ENCODE data around the gene NMD3. TPM values are rescaled to one million over a fixed set of nuclear protein-coding genes. Genes with fewer than 3 reads are reported as not detected.

The NMD3 gene
- total and polyA plus RNA-seq, 3 experiments from 2014 or later, result 37.3 to 67.4 (median 66.6) TPM

DNA sequence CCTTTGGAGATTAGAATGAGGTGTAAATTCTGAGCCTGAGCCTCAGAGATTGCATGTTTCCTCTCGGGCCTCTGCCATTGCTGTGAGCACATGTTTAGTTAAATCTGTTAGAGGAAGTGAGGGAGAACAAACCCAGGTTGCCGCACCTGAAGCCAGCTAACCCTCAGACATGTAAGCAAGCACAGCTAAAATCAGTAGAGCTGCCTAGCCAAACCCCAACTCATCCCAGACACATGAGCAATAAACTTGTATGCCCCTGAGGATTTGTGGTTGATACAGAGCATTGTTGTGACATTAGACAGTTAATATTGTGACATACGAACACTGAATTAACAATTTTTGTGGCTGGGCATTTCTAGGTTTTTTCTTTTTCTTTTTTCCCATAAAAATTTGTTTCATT, 41.9 kb downstream of the NMD3 start:
- peak overlapping the region in 4 of 8 donors; percentile 8 to 71 (median 52) for H3K27ac Mint-ChIP-seq
- Histone ChIP-seq H3K9me3 (ENCODE audit: low read length) (no peaks in the 10 kb centered on the region), H3K4me3 (ENCODE audit: low read length) (no peak overlapping the region), H3K27ac (ENCODE audit: low read depth, low read length) (no peak overlapping the region), H3K27me3 (ENCODE audit: insufficient read depth, low read length, poor library complexity, severe bottlenecking) (no peaks in the 10 kb centered on the region), H3K4me1 (ENCODE audit: insufficient read depth, low read length) (no peaks in the 10 kb centered on the region), H3K36me3 (ENCODE audit: insufficient read depth, low read length) (no peaks in the 10 kb centered on the region)
- H3K4me1 Mint-ChIP-seq, result peaks cover 5 to 8% (median 6%) of the 10 kb centered on the region in 3 donors
- DNase-seq, result no peak
- ChIA-PET POLR2A (no interaction called here), CTCF (no interaction called here)
- no peaks in the 10 kb centered on the region for H3K27me3 Mint-ChIP-seq
- H3K36me3 Mint-ChIP-seq, result peaks cover 15 to 37% (median 27%) of the 10 kb centered on the region in 3 donors
- H3K4me3 Mint-ChIP-seq, result no peak overlapping the region
- peaks cover 0 to 5% (median 0%) of the 10 kb centered on the region in 5 donors for H3K9me3 Mint-ChIP-seq

GRCh38 chr3:161264852-161265251, 43.7 kb downstream of the NMD3 start:
- ChIA-PET CTCF (no interaction called here), POLR2A (no interaction called here)
- Mint-ChIP-seq H3K36me3 (peaks cover 11 to 37% (median 21%) of the 10 kb centered on the region in 3 donors), H3K4me1 (peaks cover 5 to 8% (median 6%) of the 10 kb centered on the region in 3 donors), H3K27me3 (no peaks in the 10 kb centered on the region), H3K4me3 (no peak overlapping the region), H3K27ac (no peak overlapping the region), H3K9me3 (peaks cover 0 to 5% (median 0%) of the 10 kb centered on the region in 5 donors)
- H3K27me3 ChIP-seq (ENCODE audit: insufficient read depth, low read length, poor library complexity, severe bottlenecking), result no peaks in the 10 kb centered on the region
- no peak for DNase-seq
- H3K36me3 ChIP-seq (ENCODE audit: insufficient read depth, low read length), result no peaks in the 10 kb centered on the region
- no peaks in the 10 kb centered on the region for H3K9me3 ChIP-seq (ENCODE audit: low read length)
- H3K4me3 ChIP-seq (ENCODE audit: low read length), result no peak overlapping the region
- H3K27ac ChIP-seq (ENCODE audit: low read depth, low read length), result no peak overlapping the region
- no peaks in the 10 kb centered on the region for H3K4me1 ChIP-seq (ENCODE audit: insufficient read depth, low read length)

DNA sequence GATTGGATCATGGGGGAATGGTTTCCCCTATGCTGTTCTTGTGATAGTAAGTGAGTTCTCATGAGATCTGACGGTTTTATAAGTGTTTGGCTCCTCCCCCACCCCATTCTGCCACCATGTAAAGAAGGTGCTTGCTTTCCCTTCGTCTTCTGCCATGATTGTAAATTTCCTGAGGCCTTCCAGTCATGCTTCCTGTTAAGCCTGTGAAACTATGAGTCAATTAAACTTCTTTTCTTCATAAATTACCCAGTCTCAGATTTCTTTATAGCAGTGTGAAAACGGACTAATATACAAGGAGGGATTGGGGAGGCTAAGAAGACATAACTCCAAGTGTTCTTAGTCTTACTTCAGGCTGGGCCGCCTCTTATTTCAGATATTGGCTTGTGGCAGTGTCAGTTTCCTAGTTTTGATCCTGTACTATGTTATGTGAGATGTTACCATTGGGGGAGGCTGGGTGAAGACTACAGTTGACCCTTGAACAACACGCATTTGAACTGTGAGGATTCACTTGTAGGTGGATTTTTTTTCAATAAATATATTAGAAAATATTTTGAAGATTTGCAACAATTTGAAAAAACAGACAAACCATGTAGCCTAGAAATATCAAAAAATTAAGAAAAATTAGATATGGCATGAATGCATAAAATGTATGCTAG, 44.9 kb downstream of the NMD3 start:
- Mint-ChIP-seq H3K4me3 (no peak overlapping the region), H3K4me1 (peaks cover 5 to 8% (median 6%) of the 10 kb centered on the region in 3 donors), H3K36me3 (peaks cover 5 to 28% (median 16%) of the 10 kb centered on the region in 3 donors), H3K9me3 (peaks cover 0 to 5% (median 0%) of the 10 kb centered on the region in 5 donors), H3K27me3 (no peaks in the 10 kb centered on the region), H3K27ac (no peak overlapping the region)
- no peaks in the 10 kb centered on the region for H3K4me1 ChIP-seq (ENCODE audit: insufficient read depth, low read length)
- no peaks in the 10 kb centered on the region for H3K9me3 ChIP-seq (ENCODE audit: low read length)
- DNase-seq, result no peak
- no peak overlapping the region for H3K4me3 ChIP-seq (ENCODE audit: low read length)
- no peaks in the 10 kb centered on the region for H3K27me3 ChIP-seq (ENCODE audit: insufficient read depth, low read length, poor library complexity, severe bottlenecking)
- no peaks in the 10 kb centered on the region for H3K36me3 ChIP-seq (ENCODE audit: insufficient read depth, low read length)
- no peak overlapping the region for H3K27ac ChIP-seq (ENCODE audit: low read depth, low read length)
- ChIA-PET POLR2A (no interaction called here), CTCF (no interaction called here)

- peaks cover 0 to 5% (median 0%) of the 10 kb centered on the region in 5 donors for H3K9me3 Mint-ChIP-seq
- H3K36me3 Mint-ChIP-seq, result peaks cover 5 to 28% (median 16%) of the 10 kb centered on the region in 3 donors
- H3K27ac Mint-ChIP-seq, result no peak overlapping the region
- peaks cover 5 to 7% (median 6%) of the 10 kb centered on the region in 3 donors for H3K4me1 Mint-ChIP-seq
- Histone ChIP-seq H3K9me3 (ENCODE audit: low read length) (no peaks in the 10 kb centered on the region), H3K27me3 (ENCODE audit: insufficient read depth, low read length, poor library complexity, severe bottlenecking) (no peaks in the 10 kb centered on the region), H3K4me3 (ENCODE audit: low read length) (no peak overlapping the region), H3K4me1 (ENCODE audit: insufficient read depth, low read length) (no peaks in the 10 kb centered on the region), H3K27ac (ENCODE audit: low read depth, low read length) (no peak overlapping the region), H3K36me3 (ENCODE audit: insufficient read depth, low read length) (no peaks in the 10 kb centered on the region)
- H3K27me3 Mint-ChIP-seq, result no peaks in the 10 kb centered on the region
- no peak for DNase-seq
- CTCF ChIA-PET, result no interaction called here
- POLR2A ChIA-PET, result no interaction called here
- H3K4me3 Mint-ChIP-seq, result no peak overlapping the region
Measured at GRCh38 chr3:161266731-161267150, 45.6 kb downstream of the NMD3 start.

- peaks cover 5 to 28% (median 16%) of the 10 kb centered on the region in 3 donors for H3K36me3 Mint-ChIP-seq
- H3K27ac Mint-ChIP-seq, result no peak overlapping the region
- H3K9me3 Mint-ChIP-seq, result peaks cover 0 to 5% (median 0%) of the 10 kb centered on the region in 5 donors
- no peaks in the 10 kb centered on the region for H3K36me3 ChIP-seq (ENCODE audit: insufficient read depth, low read length)
- H3K4me3 ChIP-seq (ENCODE audit: low read length), result no peak overlapping the region
- H3K27ac ChIP-seq (ENCODE audit: low read depth, low read length), result no peak overlapping the region
- POLR2A ChIA-PET, result no interaction called here
- no peak for DNase-seq
- H3K4me1 Mint-ChIP-seq, result peaks cover 3 to 5% (median 3%) of the 10 kb centered on the region in 3 donors
- no peaks in the 10 kb centered on the region for H3K27me3 Mint-ChIP-seq
- no peaks in the 10 kb centered on the region for H3K9me3 ChIP-seq (ENCODE audit: low read length)
- H3K27me3 ChIP-seq (ENCODE audit: insufficient read depth, low read length, poor library complexity, severe bottlenecking), result no peaks in the 10 kb centered on the region
- no peak overlapping the region for H3K4me3 Mint-ChIP-seq
- CTCF ChIA-PET, result no interaction called here
- H3K4me1 ChIP-seq (ENCODE audit: insufficient read depth, low read length), result no peaks in the 10 kb centered on the region
Measured at GRCh38 chr3:161267646-161268045, 46.5 kb downstream of the NMD3 start.

- no peaks in the 10 kb centered on the region for H3K4me1 Mint-ChIP-seq
- peaks cover 0 to 5% (median 0%) of the 10 kb centered on the region in 5 donors for H3K9me3 Mint-ChIP-seq
- no peaks in the 10 kb centered on the region for H3K9me3 ChIP-seq (ENCODE audit: low read length)
- H3K4me3 Mint-ChIP-seq, result no peak overlapping the region
- ChIA-PET POLR2A (no interaction called here), CTCF (no interaction called here)
- H3K36me3 Mint-ChIP-seq, result peaks cover 4 to 25% (median 14%) of the 10 kb centered on the region in 3 donors
- H3K36me3 ChIP-seq (ENCODE audit: insufficient read depth, low read length), result no peaks in the 10 kb centered on the region
- no peak for DNase-seq
- no peak overlapping the region for H3K4me3 ChIP-seq (ENCODE audit: low read length)
- no peaks in the 10 kb centered on the region for H3K4me1 ChIP-seq (ENCODE audit: insufficient read depth, low read length)
- no peak overlapping the region for H3K27ac ChIP-seq (ENCODE audit: low read depth, low read length)
- H3K27me3 ChIP-seq (ENCODE audit: insufficient read depth, low read length, poor library complexity, severe bottlenecking), result no peaks in the 10 kb centered on the region
- H3K27ac Mint-ChIP-seq, result peak overlapping the region in 1 of 8 donors; percentile 53
- no peaks in the 10 kb centered on the region for H3K27me3 Mint-ChIP-seq
Measured at GRCh38 chr3:161268601-161269000, 47.5 kb downstream of the NMD3 start.

DNA sequence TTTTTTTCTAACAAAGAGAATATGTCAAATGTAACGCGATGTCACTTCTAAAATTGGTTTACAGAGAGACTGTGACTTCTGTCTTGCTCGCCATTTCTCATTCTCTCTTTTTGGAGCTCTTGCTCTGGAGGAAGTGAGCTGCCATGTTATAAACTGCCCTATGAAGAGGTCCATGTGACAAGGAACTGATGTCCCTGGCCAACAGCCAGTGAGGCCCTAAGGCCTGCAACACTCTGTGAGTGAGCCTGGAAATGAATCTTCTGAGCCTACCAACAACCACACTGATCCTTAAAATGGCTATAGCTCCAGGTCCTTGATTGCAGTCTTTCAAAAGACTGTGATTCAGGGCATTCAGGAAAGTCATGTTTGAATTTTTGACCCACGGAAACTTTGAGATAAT, 49.9 kb downstream of the NMD3 start:
- no peak for DNase-seq
- no peaks in the 10 kb centered on the region for H3K9me3 ChIP-seq (ENCODE audit: low read length)
- ChIA-PET CTCF (interaction anchor here (1.0 to 2.5 kb wide), 5 partner anchors 36 to 151 kb away, joined by 3 to 11 read pairs (median 4); no protein-coding TSS in a partner anchor), POLR2A (no interaction called here)
- no peaks in the 10 kb centered on the region for H3K4me1 ChIP-seq (ENCODE audit: insufficient read depth, low read length)
- Mint-ChIP-seq H3K4me3 (no peak overlapping the region), H3K4me1 (peaks cover 0 to 8% (median 2%) of the 10 kb centered on the region in 3 donors), H3K9me3 (peaks cover 0 to 4% (median 0%) of the 10 kb centered on the region in 5 donors), H3K27me3 (no peaks in the 10 kb centered on the region), H3K36me3 (peaks cover 0 to 8% (median 5%) of the 10 kb centered on the region in 3 donors), H3K27ac (no peak overlapping the region)
- H3K36me3 ChIP-seq (ENCODE audit: insufficient read depth, low read length), result no peaks in the 10 kb centered on the region
- no peak overlapping the region for H3K4me3 ChIP-seq (ENCODE audit: low read length)
- H3K27me3 ChIP-seq (ENCODE audit: insufficient read depth, low read length, poor library complexity, severe bottlenecking), result no peaks in the 10 kb centered on the region
- no peak overlapping the region for H3K27ac ChIP-seq (ENCODE audit: low read depth, low read length)

- H3K4me1 Mint-ChIP-seq, result peaks cover 0 to 8% (median 2%) of the 10 kb centered on the region in 3 donors
- H3K27me3 ChIP-seq (ENCODE audit: insufficient read depth, low read length, poor library complexity, severe bottlenecking), result no peaks in the 10 kb centered on the region
- H3K27ac ChIP-seq (ENCODE audit: low read depth, low read length), result no peak overlapping the region
- ChIA-PET POLR2A (no interaction called here), CTCF (interaction anchor here (1.0 to 2.5 kb wide), 6 partner anchors 10 to 151 kb away, joined by 3 to 11 read pairs (median 4); no protein-coding TSS in a partner anchor)
- H3K4me1 ChIP-seq (ENCODE audit: insufficient read depth, low read length), result no peaks in the 10 kb centered on the region
- H3K4me3 ChIP-seq (ENCODE audit: low read length), result no peak overlapping the region
- H3K36me3 ChIP-seq (ENCODE audit: insufficient read depth, low read length), result no peaks in the 10 kb centered on the region
- peaks cover 0 to 13% (median 6%) of the 10 kb centered on the region in 3 donors for H3K36me3 Mint-ChIP-seq
- DNase-seq, result no peak
- peaks cover 0 to 6% (median 2%) of the 10 kb centered on the region in 5 donors for H3K9me3 Mint-ChIP-seq
- no peaks in the 10 kb centered on the region for H3K27me3 Mint-ChIP-seq
- H3K4me3 Mint-ChIP-seq, result no peak overlapping the region
- no peaks in the 10 kb centered on the region for H3K9me3 ChIP-seq (ENCODE audit: low read length)
- H3K27ac Mint-ChIP-seq, result peak overlapping the region in 1 of 8 donors; percentile 29
Measured at GRCh38 chr3:161271646-161272045, 50.5 kb downstream of the NMD3 start.
